ENCODE data around the gene TBC1D19.

The TBC1D19 gene

DNA sequence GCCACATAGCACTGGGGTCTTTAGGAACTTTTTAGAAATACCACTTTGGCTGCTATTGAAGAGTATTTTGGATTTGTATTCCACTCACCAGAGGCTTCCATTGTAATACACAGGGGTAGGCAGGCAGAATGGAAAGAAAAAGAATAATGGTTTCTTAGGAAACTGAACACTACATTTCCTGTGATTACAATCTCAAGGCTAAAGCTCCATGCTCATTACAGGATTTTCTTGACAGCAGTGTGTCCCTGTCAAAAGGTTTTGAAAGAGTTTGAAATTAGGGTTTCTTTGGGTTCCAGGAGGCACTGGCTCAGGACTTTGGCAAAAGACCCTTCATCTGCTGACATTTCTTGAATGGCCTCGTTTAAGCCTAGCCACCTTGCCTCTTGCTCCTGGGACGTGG is 201.9 kb downstream of the TBC1D19 start:
- no peak for DNase-seq

DNA sequence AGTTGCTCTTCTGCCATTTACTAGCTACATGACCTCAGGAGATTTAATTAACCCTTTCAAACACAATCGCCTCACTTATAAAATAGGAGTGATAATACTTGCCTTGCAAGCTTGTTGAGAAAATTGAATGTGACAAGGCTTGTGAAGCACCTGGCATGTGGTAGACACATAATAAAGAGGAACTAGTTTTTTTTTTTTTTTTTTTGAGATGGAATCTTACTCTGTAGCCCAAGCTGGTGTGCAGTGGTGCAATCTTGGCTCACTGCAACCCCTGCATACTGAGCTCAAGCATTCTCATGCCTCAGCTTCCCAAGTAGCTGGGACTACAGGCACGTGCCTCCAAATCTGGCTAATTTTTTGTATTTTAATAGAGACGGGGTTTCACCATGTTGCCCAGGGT is 203.0 kb downstream of the TBC1D19 start:
- no peak for DNase-seq

DNA sequence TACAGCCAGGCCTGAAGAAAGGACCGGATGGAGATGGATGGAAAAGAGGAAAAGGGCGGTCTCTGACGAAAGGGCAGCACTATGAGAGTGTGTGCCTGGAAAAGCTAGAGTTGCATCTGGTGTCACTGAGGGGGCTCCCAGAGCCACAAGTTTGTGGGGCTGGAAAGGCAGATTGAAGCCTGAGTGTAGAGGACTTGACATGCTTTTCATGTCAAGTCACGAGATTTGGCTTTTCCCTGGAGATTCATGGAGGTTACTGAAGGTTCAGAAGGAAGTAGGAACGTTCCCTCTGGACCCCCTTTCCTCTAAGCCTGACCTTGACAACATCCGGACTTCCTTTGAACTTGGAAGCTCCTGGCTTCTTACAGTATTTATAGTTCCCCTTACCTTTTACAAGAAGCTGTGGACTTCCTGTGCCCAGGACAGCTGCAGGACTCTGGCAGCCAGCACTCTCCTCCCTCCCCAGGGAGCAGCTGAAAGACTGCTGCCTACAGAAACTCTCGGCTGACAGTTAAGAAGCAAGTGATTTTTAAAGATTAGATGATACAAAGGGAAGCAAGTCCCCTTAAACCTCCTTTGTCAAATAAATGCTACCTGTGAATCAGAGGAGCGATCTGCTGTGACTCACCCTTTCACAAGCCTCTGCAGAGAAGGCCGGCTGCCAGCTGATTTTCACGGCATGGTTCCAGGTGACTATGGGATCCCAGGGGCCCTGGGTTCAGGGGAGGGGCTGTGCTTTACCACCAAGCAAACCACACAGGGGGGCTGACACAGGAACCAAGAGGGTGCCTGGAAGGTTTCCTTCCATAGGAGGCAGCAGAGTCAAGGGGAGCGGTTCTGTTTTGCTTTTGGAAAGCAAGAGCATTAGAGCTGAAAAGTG is 203.8 kb downstream of the TBC1D19 start:
- DNase-seq = peak; percentile 12

DNA sequence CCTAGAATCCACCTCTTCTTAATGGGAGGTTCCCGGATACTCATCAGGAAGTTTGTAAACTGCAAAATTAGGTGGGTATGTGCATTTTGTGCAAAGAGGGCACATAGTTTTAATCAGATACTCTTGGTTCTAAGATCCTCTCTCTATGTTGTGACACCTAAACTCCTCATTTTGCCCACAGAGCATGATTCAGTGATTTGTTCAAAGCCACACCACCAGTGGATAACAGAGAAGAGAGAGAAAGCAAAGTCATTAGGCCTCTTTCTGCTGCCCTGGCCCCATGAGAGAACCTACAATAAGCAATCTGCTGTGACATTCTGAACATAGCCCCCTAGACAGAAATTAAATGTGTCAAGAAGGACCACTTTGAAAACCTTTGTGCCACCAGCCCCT is 204.5 kb downstream of the TBC1D19 start:
- no peak for DNase-seq

DNA sequence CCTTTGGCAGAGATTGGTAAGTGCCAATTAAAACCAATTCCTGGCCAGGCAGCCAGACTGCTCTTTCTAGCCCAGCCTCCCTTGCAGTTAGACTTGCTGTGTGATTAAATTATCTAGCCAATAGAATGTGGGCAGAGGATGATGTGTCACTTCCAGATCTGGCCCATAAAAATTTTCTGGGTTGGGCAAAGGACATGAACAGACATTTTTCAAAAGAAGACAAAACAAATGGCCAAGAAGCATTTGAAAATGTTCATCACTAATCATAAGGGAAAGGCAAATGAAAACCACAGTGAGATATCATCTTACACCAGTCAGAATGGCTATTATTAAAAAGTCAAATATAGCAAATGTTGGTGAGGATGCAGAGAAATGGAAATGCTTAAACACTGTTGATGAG is 205.3 kb downstream of the TBC1D19 start:
- DNase-seq = no peak

DNA sequence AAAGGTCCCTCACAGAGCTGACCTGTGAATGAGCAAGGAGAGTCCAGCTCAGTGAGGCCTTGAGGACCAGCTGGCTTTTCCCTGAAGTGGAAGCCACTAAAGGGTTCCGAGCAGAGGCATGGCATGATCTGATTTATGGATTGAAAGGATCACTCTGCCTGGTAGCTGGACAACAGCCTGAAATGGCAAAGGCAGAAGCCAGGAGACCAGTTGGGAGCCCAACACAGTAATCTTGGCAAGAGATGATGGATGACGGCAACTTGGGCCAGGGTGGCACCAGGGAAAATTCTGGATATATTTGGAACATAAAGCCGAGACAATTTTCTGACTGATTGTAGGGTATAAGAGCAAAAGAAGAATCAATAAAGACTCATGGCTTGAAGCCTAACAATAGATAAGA is 207.5 kb downstream of the TBC1D19 start:
- DNase-seq = no peak

DNA sequence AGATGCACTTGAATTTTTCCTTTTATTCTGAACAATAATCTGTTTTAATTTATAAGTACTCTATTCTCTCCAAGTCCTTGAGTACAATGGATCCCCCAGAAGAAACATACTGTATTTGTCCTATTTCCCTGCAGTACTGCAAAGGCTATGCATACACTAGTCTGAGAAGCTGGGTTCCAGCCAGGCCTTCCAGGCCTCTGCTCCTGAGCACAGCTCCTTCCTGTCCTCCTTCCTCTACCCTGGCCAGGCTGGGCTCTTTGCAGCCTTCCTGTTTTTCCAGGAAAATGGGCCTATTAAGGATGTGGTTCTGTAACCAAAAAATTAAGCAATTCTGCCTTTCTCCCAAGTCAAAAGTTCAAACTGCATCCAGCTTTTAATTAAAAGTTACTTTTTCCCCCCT is 208.8 kb downstream of the TBC1D19 start:
- no peak for DNase-seq

DNA sequence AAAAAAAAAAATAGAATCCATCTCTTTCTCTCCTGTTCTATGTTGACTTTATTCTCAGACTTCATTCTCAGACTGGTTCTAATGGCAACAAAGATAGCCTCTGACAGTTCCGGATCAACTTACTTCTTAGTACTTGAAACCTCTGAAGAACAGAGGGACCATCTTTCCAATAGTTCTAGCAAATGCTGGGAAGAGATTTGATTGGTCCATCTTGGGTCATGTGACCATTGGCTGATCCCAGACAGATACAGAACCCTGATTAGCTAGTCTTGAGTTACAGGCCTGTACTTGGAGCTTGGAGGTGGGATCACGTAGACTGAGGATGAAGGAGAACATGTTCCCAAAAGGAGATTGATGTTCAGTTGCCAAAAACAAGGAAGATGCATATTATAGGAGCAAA is 209.9 kb downstream of the TBC1D19 start:
- no peak for DNase-seq

DNA sequence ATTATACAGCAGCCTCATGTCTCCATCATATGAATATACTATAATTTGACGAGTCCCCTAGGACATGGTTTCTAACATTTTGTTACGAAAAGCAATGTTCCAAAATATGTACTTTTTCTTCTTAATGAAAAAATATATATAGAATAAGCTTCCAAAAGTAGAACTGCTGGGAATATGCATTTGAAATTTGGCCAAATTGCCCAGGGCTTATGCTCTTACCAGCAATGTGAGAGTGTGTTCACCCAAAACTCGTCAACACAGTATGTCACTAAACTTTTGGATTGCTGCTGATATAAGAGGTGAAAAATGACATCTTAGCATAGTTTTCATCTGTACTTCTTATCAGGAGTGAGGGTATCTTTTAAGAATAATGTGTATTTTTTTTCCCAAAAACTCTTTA is 212.2 kb downstream of the TBC1D19 start:
- DNase-seq = no peak

DNA sequence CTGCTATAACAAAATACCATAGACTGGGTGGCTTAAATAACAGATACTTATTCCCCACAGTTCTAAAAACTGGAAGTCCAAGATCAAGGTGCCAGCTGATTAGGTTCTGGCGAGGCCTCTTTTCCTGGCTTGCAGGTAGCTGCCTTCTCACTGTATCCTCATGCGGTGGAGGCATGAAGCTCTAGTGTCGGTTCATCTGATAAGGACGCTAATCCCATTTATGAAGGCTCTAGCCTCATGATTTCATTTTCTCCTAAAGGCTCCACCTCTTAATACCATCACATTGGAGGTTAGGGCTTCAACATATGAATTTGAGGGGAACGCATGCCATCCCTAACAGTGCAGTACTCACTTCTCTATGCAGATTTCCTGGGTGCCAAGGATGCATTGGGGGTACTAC is 218.9 kb downstream of the TBC1D19 start:
- DNase-seq = no peak

DNA sequence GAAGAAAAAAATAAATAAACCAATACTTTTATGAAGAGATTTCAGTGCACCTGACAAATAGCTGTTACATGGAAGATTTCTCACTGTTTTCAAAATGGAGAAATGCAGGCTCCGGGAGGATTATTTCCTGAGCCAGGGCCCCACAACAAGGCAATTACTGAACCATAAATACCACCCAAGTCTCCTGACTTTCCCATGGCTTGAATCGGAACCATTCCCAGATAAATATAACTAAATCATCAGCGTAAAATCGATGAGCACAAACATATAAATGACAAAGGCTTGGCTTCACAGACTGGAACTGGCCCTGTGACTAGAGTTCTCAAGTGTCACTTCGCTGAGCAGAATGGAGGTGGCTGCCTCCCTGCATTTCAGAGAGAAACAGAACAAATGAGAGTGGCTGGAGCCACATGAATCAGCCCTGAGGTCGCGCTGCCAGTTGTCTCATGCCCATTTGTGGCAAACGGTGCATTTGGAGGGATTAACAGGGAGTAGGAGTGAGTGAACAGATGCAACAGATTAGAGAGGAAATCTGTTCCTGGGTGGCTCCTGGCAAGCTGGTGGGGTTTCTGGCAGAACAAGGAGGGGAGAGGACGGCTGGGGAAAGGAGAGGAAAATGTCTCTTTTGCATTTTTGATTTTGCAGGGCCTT is 219.5 kb downstream of the TBC1D19 start:
- DNase-seq = no peak

DNA sequence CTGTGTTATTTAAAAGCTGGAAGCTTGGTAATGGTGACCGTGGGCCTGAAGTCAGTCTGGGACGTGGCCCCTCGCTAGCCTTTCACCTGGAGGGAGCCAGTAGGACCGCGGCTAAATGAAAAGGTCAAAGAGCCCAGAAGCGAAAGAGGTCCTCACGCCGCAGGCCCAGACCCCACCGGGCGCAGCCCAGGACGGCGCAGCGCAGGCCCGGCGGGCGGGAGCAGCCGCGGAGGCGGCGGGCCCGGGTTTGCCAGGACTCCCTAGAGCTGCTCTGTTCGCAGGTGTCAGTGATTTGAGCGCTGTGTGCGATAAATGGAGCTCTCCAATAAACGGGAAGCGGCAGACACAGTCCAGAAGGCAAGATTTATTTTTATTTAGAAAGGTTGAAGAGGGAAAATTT is 220.6 kb downstream of the TBC1D19 start:
- DNase-seq = no peak

DNA sequence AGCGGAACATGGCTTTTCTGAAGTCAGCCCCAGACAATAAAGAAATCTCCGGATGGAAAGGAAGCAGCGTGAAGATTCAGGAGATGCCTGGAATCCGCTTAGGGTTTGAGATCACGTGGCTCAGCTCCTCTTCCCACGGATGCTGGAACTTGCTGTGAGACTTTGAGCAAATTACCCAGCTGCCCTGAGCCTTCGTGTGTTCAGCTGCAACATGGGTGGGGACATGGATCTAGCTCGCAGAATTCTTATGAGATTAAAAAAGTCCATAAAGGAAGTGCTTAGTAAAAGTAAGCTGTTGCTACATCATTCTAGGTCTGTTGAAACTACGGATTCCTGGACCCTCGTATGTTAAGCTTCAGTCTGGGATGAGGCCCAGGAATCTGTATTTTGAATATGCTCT is 221.0 kb downstream of the TBC1D19 start:
- DNase-seq = no peak
